ENCODE results near the gene PLXNA4.

Gene PLXNA4

GRCh38 chr7:132083126-132083525 is 493.1 kb downstream of the PLXNA4 start:
- no peak for TF ChIP-seq CTCF (IDR thresholded peaks at IDR 0.05; ENCODE audit: low read depth, low read length)

GRCh38 chr7:132082394-132082793 is 493.9 kb downstream of the PLXNA4 start:
- no peak for DNase-seq (ENCODE audit: extremely low read depth, low read depth)
- TF ChIP-seq CTCF (IDR thresholded peaks at IDR 0.05; ENCODE audit: low read depth, low read length) = no peak

More at GRCh38 chr7:132083126-132083525, 493.1 kb downstream of the PLXNA4 start:
- no peak for DNase-seq (ENCODE audit: extremely low read depth, low read depth)

DNA sequence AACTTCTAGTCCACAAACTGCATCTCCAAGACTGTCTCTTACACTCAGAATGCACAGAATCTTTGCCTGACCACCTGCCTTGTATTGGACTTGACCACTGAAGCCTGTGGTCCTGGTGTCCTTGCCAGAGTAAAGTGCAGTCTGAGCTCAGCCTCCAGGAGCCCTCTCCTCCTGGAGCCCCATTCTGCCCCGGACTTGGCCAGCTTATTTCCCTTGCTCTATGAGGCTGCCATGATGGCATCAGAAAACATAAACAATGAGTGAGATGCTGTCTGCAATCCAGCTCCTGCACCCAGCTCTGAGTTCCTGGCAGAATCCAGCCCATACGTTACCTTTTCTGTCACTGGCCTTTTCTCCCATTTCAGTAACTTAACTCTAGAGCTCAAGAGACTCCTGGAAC is 494.6 kb downstream of the PLXNA4 start:
- TF ChIP-seq CTCF (IDR thresholded peaks at IDR 0.05; ENCODE audit: low read depth, low read length) = no peak
- no peak for DNase-seq (ENCODE audit: extremely low read depth, low read depth)

DNA sequence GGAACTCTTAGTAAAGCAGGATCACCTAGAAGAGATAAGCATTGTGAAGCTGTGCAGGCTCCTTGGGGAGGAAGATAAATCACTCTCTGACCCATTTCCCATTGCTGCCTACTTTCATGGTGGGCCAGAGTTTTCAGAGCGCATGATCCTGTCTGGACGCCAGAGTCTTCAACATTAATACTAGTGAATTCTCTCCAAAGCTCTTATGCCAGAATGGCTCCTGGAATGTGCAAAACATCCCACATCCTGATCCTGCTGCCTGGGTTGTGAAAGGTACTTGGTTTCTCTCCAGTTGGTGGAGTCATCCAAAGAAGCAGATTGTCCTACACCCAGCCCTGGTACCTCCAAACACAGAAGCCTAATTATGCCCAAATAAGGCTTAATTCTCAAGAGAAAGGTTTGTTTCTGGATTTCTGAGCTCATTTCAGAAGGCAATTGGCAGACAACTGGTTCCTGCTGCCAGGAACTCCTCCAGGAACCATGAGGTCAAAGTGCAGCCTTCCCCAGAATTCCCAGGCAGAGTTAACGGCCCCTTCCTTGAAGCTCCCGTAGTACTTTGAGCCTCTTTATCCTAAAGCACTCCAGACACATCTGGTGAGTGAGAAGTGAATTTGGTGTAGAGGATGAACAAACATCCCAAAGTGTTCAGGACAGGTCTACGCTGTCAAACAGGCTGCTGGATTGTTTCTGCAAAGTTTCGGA is 495.2 kb downstream of the PLXNA4 start:
- no peak for TF ChIP-seq CTCF (IDR thresholded peaks at IDR 0.05; ENCODE audit: low read depth, low read length)
- DNase-seq (ENCODE audit: extremely low read depth, low read depth) = peak; percentile 44

GRCh38 chr7:132080467-132080866 is 495.8 kb downstream of the PLXNA4 start:
- DNase-seq (ENCODE audit: extremely low read depth, low read depth) = no peak
- no peak for TF ChIP-seq CTCF (IDR thresholded peaks at IDR 0.05; ENCODE audit: low read depth, low read length)

GRCh38 chr7:132078891-132079735 is 497.2 kb downstream of the PLXNA4 start:
- no peak for TF ChIP-seq CTCF (IDR thresholded peaks at IDR 0.05; ENCODE audit: low read depth, low read length)
- DNase-seq (ENCODE audit: extremely low read depth, low read depth) = no peak
